Mucosa of descending colon (tissue), 3 donors: ENCODE measurements around the gene HEXIM1. TPM values are rescaled to one million over a fixed set of nuclear protein-coding genes. Genes with fewer than 3 reads are reported as not detected.

Experiments
- ATAC-seq: fragments of 200-7000 bp; cut with Tn5 transposase; one replicate; pipeline ENCODE4 v1.9.1; 2020; ENCODE audit warnings: mild to moderate bottlenecking, moderate library complexity
- DNase-seq, 3 donors: peaks; one replicate each; pipeline ENCODE4 v3.0.0-alpha.2; 2020
- H3K36me3 ChIP-seq: fragments of 200-600 bp; one replicate; pipeline ENCODE4 v1.8.0; 2021; ENCODE audit warnings: low read depth, mild to moderate bottlenecking
- H3K4me1 ChIP-seq: fragments of 200-600 bp; one replicate; pipeline ENCODE4 v1.8.0; 2021; ENCODE audit warnings: low read depth, mild to moderate bottlenecking
- H3K4me3 ChIP-seq: fragments of 200-600 bp; one replicate; pipeline ENCODE4 v1.8.0; 2021; ENCODE audit warnings: mild to moderate bottlenecking
- H3K9me3 ChIP-seq: fragments of 200-600 bp; one replicate; pipeline ENCODE4 v1.8.0; 2021; ENCODE audit warnings: mild to moderate bottlenecking
- intact Hi-C, 2 donors: fragments of 100-400 bp; cut with DNase I in 1 of 2; cut with micrococcal nuclease in 1 of 2; formaldehyde crosslinking; loops; one replicate each; pipeline versions ENCODE4 v1.11.0 to v1.11.1; 2022; cut with DNase I, micrococcal nuclease
- total RNA-seq, 3 donors: library from RNA; stranded (reverse); fragmentation: NEBNext Ultra II Directional in 2 of 3; extraction: Animal tissue kit (Norgen Biotek cat#: 25700) in 2 of 3; gene quantifications; one replicate each; pipeline versions ENCODE4 v1.2.1 to v1.2.4, GENCODE V29; 2021 to 2023
- TF ChIP-seq, protein P1 (sequence below): fragments of 200-600 bp; IDR thresholded peaks from one replicate; pipeline ENCODE4 v1.8.0; 2022; ENCODE audit warnings: antibody characterized with exemption, mild to moderate bottlenecking
- donor health status: DM: no; HTN: no; CAD: no; lungs with moderate emphysema.
- donor health status: DM: no; HTN: no; CAD: no.
- donor health status: DM: no; HTN: yes; CAD: no.

The HEXIM1 gene
- total RNA-seq, 3 donors from 2014 or later: 36.7 to 98.2 (median 37.0) TPM

DNA sequence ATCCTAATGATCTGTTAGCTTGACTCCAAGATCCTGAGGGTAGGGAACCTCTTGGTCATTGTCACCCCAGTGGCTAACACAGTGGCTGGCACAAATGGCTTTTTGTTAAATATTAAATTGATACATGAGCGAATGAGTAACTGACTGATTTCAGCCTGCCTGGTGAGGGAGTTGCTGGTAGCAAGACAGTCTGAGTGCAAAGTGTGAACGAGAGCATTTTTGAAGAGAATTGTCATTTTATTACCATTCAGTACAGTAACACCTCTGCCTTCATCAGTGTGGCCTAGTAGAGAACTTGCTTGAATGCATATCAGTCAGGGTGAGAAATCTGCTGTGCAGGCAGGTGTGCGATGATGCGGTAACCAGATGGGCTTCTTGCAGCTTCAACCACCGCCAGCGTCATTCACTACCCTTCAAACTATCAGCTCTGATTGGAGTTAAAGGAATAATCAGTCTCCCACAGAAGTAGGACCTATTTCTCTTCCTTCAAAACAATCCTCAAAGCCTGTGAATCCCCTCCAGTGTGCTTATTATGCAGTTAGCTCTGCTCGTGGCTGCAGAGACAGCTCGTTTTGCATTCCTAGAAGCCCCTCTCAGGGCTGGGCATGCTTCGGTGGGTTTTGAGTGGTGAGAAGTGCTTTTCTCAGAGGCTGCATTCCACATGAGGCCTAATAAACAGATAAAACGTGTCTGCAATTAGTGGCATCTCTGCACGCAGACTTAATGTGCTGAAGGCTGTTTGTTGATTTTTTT is 42.4 kb downstream of the HEXIM1 start:
- Histone ChIP-seq H3K9me3 (no peaks in the 10 kb centered on the region), H3K36me3 (no peaks in the 10 kb centered on the region), H3K4me1 (no peaks in the 10 kb centered on the region), H3K4me3 (no peak overlapping the region)
- intact Hi-C loops: loop anchor here in 1 of 2 donors (10.0 kb wide), 1 partner anchor 56 kb away; the partner anchor contains the start of genes ACBD4 and PLCD3
- no peak for DNase-seq
- ATAC-seq: peak; percentile 15
- TF ChIP-seq, protein P1, sequence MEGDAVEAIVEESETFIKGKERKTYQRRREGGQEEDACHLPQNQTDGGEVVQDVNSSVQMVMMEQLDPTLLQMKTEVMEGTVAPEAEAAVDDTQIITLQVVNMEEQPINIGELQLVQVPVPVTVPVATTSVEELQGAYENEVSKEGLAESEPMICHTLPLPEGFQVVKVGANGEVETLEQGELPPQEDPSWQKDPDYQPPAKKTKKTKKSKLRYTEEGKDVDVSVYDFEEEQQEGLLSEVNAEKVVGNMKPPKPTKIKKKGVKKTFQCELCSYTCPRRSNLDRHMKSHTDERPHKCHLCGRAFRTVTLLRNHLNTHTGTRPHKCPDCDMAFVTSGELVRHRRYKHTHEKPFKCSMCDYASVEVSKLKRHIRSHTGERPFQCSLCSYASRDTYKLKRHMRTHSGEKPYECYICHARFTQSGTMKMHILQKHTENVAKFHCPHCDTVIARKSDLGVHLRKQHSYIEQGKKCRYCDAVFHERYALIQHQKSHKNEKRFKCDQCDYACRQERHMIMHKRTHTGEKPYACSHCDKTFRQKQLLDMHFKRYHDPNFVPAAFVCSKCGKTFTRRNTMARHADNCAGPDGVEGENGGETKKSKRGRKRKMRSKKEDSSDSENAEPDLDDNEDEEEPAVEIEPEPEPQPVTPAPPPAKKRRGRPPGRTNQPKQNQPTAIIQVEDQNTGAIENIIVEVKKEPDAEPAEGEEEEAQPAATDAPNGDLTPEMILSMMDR: no peak

- no peak for ATAC-seq
- intact Hi-C loops: loop anchor here in 1 of 2 donors (10.0 kb wide), 1 partner anchor 61 kb away; the partner anchor contains the start of genes ACBD4 and PLCD3
- Histone ChIP-seq H3K4me3 (no peak overlapping the region), H3K9me3 (no peaks in the 10 kb centered on the region), H3K36me3 (no peaks in the 10 kb centered on the region), H3K4me1 (no peaks in the 10 kb centered on the region)
- TF ChIP-seq, protein P1: no peak
- no peak for DNase-seq
Observed at GRCh38 chr17:45195424-45195823, 47.1 kb downstream of the HEXIM1 start.

DNA sequence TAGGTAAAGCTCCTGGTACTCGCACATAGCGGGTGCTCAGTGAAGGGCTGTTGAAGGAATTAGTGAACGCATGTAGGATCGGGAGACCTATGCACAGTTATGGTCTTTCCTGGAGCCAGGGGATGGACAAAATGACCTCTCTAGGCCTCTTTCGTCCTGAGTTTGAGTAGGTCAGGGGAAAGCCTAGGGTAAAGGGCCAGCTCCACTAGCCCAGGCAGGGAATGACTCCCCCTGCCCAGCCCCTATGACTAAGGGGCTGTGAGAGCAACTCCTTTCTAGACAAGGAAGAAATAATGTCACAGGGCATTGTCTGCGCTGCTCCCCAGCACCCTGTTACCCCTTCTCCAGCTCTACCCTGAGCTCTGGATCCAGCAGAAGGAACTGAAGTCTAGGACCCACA is 48.8 kb downstream of the HEXIM1 start:
- intact Hi-C loops: loop anchor here (2.0 to 10.0 kb wide), 2 partner anchors 62 kb away; partner anchors contain the start of genes ACBD4 (in 2 of the 2) and PLCD3 (in 1 of the 2)
- H3K36me3 ChIP-seq: no peaks in the 10 kb centered on the region
- no peak for ATAC-seq
- H3K9me3 ChIP-seq: no peaks in the 10 kb centered on the region
- H3K4me3 ChIP-seq: no peak overlapping the region
- DNase-seq: no peak
- TF ChIP-seq, protein P1: no peak
- no peaks in the 10 kb centered on the region for H3K4me1 ChIP-seq

GRCh38 chr17:45197555-45198334 is 49.5 kb downstream of the HEXIM1 start:
- Histone ChIP-seq H3K36me3 (no peaks in the 10 kb centered on the region), H3K4me3 (no peak overlapping the region), H3K9me3 (no peaks in the 10 kb centered on the region), H3K4me1 (no peaks in the 10 kb centered on the region)
- TF ChIP-seq, protein P1: peak; percentile 99
- ATAC-seq (peak; percentile 100), DNase-seq (peak; percentile 91 to 97 (median 93))
- intact Hi-C loops: loop anchor here (2.0 to 10.0 kb wide), 2 partner anchors 63 kb away; partner anchors contain the start of genes ACBD4 (in 2 of the 2) and PLCD3 (in 1 of the 2)

DNA sequence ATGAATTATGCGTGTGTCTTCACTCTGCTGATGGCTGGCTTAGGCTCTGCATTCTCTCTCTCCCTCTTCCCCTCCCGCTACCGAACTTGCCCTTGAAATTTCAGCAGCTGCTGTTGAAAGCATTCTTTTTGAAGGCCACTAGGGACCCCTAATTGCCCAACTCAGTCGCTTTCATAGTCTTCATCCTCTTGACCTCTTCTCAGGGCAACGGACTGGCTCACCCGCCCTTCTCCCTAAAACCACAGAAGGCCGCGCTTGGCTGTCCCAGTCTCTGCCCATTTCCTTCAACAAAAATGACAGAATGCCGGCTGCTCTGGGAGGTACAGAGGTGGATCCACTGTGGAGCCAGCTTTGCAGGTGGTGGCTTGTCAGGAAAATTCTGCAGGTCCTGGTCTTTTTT is 52.4 kb downstream of the HEXIM1 start:
- Histone ChIP-seq H3K36me3 (no peaks in the 10 kb centered on the region), H3K4me1 (no peaks in the 10 kb centered on the region), H3K4me3 (no peak overlapping the region), H3K9me3 (no peaks in the 10 kb centered on the region)
- ATAC-seq (no peak), DNase-seq (peak in 1 of 3 donors; percentile 50)
- TF ChIP-seq, protein P1: no peak
- intact Hi-C loops: no loop called here
